Neutrophil (primary cell): ENCODE data around the gene PDE4A.

Experiments used
- H3K27ac ChIP-seq: fragments of 200-600 bp; sonication (generic); 2 replicates; pipeline ENCODE4 v1.5.1; 2016; ENCODE audit warnings: mild to moderate bottlenecking, moderate library complexity
- H3K27me3 ChIP-seq: fragments of 200-600 bp; sonication (generic); 2 replicates; pipeline ENCODE4 v1.6.0; 2016; ENCODE audit warnings: mild to moderate bottlenecking
- H3K36me3 ChIP-seq: fragments of 200-600 bp; sonication (generic); 2 replicates; pipeline ENCODE4 v1.5.1; 2017
- H3K4me1 ChIP-seq, 2 experiments: fragments of 200-600 bp in 1 of 2; sonication (generic) in 1 of 2; 1 replicate in 1 of 2; 2 replicates in 1 of 2; pipeline versions ENCODE4 v1.5.1 to v1.6.1; 2013 to 2016; ENCODE audit warnings: low read depth in 1 of 2, low read length in 1 of 2, mild to moderate bottlenecking in 1 of 2, moderate library complexity in 1 of 2; ENCODE audit not compliant: control insufficient read depth in 1 of 2, insufficient read depth in 1 of 2
- H3K4me3 ChIP-seq, 2 experiments: fragments of 200-600 bp in 1 of 2; sonication (generic) in 1 of 2; 1 replicate in 1 of 2; 2 replicates in 1 of 2; pipeline ENCODE4 v1.5.1; 2013 to 2016; ENCODE audit warnings: low read depth in 1 of 2, low read length in 1 of 2, mild to moderate bottlenecking in 1 of 2, moderate library complexity in 1 of 2
- H3K9me3 ChIP-seq: fragments of 200-600 bp; sonication (generic); 2 replicates; pipeline ENCODE4 v1.5.1; 2016
- TF ChIP-seq, protein P1 (sequence below): fragments of 200-600 bp; sonication (generic); IDR thresholded peaks from 2 replicates; pipeline ENCODE4 v1.5.1; 2016; ENCODE audit warnings: antibody characterized with exemption

Gene PDE4A

DNA sequence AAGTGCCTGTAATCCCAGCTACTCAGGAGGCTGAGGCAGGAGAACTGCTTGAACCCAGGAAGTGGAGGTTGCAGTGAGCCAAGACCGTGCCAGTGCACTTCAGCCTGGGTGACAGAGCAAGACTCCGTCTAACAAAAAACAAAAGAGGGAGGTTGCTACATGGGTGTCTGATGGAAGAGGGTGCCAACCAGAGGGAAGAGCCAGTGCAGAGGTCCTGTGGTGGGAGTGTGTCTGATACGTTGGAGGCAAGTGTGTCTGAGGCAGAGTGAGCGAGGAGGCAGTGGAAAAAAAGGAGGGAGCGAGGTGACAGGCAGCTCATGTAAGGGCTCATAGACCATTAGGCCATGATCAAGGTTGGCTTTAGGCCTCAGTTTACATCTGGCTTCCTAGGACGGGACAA, 6.8 kb downstream of the PDE4A start:
- peaks cover 33 to 36% of the 10 kb centered on the region in 2 experiments for H3K4me1 ChIP-seq
- no peaks in the 10 kb centered on the region for H3K36me3 ChIP-seq
- H3K27me3 ChIP-seq: peaks cover 100% of the 10 kb centered on the region
- H3K27ac ChIP-seq: no peak overlapping the region
- H3K4me3 ChIP-seq: no peak overlapping the region
- TF ChIP-seq, protein P1, sequence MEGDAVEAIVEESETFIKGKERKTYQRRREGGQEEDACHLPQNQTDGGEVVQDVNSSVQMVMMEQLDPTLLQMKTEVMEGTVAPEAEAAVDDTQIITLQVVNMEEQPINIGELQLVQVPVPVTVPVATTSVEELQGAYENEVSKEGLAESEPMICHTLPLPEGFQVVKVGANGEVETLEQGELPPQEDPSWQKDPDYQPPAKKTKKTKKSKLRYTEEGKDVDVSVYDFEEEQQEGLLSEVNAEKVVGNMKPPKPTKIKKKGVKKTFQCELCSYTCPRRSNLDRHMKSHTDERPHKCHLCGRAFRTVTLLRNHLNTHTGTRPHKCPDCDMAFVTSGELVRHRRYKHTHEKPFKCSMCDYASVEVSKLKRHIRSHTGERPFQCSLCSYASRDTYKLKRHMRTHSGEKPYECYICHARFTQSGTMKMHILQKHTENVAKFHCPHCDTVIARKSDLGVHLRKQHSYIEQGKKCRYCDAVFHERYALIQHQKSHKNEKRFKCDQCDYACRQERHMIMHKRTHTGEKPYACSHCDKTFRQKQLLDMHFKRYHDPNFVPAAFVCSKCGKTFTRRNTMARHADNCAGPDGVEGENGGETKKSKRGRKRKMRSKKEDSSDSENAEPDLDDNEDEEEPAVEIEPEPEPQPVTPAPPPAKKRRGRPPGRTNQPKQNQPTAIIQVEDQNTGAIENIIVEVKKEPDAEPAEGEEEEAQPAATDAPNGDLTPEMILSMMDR: no peak
- no peaks in the 10 kb centered on the region for H3K9me3 ChIP-seq

DNA sequence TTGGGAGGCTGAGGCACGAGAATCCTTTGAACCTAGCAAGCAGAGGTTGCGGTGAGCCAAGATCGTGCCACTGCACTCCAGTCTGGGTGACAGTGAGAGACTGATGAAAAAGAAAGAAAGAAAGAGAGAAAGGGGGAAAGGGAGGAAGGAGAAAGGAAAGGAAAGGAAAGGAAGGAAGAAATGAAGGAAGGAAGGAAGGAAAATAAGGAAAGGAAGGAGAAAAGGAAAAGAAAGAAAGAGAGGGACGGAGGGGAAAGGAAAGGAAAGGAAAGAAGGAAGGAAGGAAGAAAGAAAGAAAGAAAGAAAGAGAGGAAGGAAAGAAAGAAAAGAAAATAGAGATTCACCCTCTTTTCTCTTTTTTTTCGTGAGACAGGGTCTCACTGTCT, 8.7 kb downstream of the PDE4A start:
- TF ChIP-seq, protein P1: no peak
- H3K9me3 ChIP-seq: no peaks in the 10 kb centered on the region
- H3K4me1 ChIP-seq: peaks cover 32% of the 10 kb centered on the region in 2 experiments
- no peak overlapping the region for H3K4me3 ChIP-seq
- H3K27ac ChIP-seq: no peak overlapping the region
- H3K36me3 ChIP-seq: no peaks in the 10 kb centered on the region
- peaks cover 100% of the 10 kb centered on the region for H3K27me3 ChIP-seq

DNA sequence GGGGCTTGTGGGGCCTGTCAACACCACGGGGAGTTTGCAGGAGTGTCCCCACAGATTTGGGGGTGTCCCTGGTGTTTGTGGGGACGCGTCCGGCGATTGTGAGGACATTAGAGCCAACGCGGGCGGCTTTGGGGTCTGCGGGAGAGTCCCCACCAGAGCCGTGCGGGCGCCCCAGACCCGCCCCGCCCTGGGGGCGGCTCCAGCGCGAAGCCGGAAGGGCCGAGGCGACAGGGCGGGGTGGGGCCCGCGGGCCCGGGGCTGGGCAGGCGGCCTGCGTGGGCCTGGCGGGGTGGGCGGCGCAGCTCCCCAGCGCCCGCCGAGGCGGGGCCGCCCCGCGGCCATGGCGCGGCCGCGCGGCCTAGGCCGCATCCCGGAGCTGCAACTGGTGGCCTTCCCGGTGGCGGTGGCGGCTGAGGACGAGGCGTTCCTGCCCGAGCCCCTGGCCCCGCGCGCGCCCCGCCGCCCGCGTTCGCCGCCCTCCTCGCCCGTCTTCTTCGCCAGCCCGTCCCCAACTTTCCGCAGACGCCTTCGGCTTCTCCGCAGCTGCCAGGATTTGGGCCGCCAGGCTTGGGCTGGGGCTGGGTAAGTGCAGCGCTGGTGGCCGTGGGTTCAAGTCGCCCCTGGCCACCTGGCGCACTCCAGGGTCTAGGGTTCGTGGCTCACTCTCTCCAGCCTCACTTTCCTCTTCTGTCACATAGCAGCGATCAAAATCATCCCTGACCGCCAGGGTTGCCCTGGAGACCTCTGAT, 10.3 kb downstream of the PDE4A start:
- TF ChIP-seq, protein P1: no peak
- no peaks in the 10 kb centered on the region for H3K9me3 ChIP-seq
- H3K4me3 ChIP-seq: peak overlapping the region; percentile 27 to 38
- H3K27me3 ChIP-seq: peaks cover 100% of the 10 kb centered on the region
- no peak overlapping the region for H3K27ac ChIP-seq
- no peaks in the 10 kb centered on the region for H3K36me3 ChIP-seq
- peaks cover 15 to 16% of the 10 kb centered on the region in 2 experiments for H3K4me1 ChIP-seq

DNA sequence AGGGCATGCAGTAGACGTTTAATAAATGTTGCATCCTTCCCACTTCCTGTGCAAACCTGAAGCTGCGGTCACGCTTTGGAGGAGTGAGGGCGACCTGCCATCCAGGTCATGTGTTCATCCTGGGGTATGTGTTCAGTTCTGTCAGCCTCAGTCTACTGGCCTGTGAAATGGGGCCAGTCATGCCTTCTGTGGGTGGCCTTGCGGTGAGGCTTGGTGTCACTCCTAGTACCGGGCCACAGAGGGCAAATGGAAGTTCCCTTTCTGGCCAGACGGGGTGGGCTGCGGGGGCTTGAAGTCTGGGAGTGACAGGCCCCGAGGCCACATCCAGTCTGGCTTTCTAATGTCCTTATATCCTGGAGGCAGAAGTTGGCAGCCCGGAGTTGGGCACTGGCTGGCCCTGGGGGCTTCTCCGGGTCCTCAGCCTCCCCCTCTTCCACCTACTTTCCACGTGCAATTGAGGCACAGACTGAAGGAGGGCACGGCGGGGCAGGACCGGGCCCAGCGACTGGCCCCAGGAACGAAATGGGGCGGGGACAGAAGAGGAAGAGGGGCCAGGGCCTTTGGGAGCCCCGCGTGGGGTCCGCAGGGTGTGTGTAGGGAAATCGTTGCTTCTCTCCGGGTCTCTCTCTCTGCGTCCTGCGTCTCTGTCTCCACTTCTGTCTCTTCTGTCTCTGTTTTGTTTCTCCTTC, 11.1 kb downstream of the PDE4A start:
- peaks cover 11 to 16% of the 10 kb centered on the region in 2 experiments for H3K4me1 ChIP-seq
- H3K27me3 ChIP-seq: peaks cover 95% of the 10 kb centered on the region
- no peaks in the 10 kb centered on the region for H3K9me3 ChIP-seq
- no peak overlapping the region for H3K27ac ChIP-seq
- TF ChIP-seq, protein P1: no peak
- H3K4me3 ChIP-seq: peak overlapping the region in 1 of 2 experiments; percentile 27
- H3K36me3 ChIP-seq: no peaks in the 10 kb centered on the region

DNA sequence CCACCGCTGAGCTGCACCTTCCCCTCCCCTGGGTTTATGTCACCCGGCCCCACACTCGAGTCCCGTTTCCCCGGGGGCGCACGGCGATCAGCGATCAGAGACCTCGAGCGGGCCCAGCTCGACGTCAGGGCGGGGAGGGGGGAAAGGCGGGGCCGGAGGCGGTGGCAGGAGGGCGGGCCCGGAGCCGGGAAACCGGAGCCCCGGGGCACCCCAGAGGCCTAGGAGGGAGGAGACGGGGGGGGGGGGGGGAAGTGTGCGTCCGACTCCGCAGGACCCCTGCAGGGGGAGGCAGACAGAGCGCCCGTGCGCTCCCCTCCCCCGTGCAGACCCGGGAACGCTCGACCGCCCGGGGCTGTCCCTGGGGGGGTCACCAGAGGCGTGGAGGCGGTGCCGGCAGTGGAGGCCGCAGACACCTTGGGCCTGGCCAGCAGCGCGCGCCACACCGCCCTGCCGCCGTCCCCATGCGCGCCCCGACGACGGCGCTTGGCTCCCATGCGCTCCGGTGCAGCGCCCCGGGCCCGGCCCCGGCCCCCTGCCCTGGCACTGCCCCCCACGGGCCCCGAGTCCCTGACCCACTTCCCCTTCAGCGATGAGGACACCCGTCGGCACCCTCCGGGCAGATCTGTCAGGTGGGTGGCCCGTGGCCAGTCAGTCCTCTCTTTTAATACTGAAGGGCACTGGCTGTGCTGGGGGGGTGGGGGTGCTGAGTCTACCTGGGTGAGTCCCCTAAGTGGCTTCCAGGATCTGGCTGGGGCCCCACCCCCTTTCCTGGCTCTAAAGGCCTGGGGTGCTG, 11.8 kb downstream of the PDE4A start:
- Histone ChIP-seq H3K4me1 (peaks cover 11 to 16% of the 10 kb centered on the region in 2 experiments), H3K36me3 (no peaks in the 10 kb centered on the region), H3K4me3 (peak overlapping the region in 1 of 2 experiments; percentile 12), H3K9me3 (no peaks in the 10 kb centered on the region), H3K27me3 (peaks cover 88% of the 10 kb centered on the region), H3K27ac (no peak overlapping the region)
- TF ChIP-seq, protein P1: no peak
